ENCODE measurements around the gene FIZ1.

FIZ1 gene

GRCh38 chr19:55641426-55642152 is 42.3 kb upstream of the FIZ1 start (continued):
- peak; percentile 98 for TF ChIP-seq ZBTB10 (tag by site-specific recombination; IDR thresholded peaks at IDR 0.05)
- no peak for TF ChIP-seq ZBTB49 (tag by site-specific recombination; IDR thresholded peaks at IDR 0.05; ENCODE audit: low read depth)
- peak; percentile 78 for TF ChIP-seq ZNF366 (tag by site-specific recombination; conservative IDR thresholded peaks at IDR 0.05)
- 0 out of 2 replicates have a peak, but pooled peaks have one; percentile 10 for TF ChIP-seq ZEB2 (tag by site-specific recombination; IDR thresholded peaks at IDR 0.05)
- TF ChIP-seq ZBTB7A (tag by site-specific recombination; IDR thresholded peaks at IDR 0.05; ENCODE audit: low read depth), result peak; percentile 36; the same call in 1 of the 2 replicates
- no peak for TF ChIP-seq ZNF596 (tag by site-specific recombination; IDR thresholded peaks at IDR 0.05)
- TF ChIP-seq ZNF48 (tag by site-specific recombination; IDR thresholded peaks at IDR 0.05), result no peak
- no peak for TF ChIP-seq BCL6B (tag by site-specific recombination; IDR thresholded peaks at IDR 0.05)
- no peak for TF ChIP-seq ZNF777 (tag by site-specific recombination; IDR thresholded peaks at IDR 0.05; ENCODE audit: borderline replicate concordance)
- peak; percentile 77 for TF ChIP-seq ZNF398 (tag by site-specific recombination; IDR thresholded peaks at IDR 0.05)
- no peak for TF ChIP-seq ZNF639 (tag by site-specific recombination; IDR thresholded peaks at IDR 0.05)
- no peak for TF ChIP-seq ZNF501 (tag by site-specific recombination; IDR thresholded peaks at IDR 0.05)
- peak; percentile 71; the same call in 1 of the 2 replicates for TF ChIP-seq KLF8 (tag by site-specific recombination; IDR thresholded peaks at IDR 0.05)
- TF ChIP-seq ZNF624 (tag by site-specific recombination; IDR thresholded peaks at IDR 0.05), result no peak
- TF ChIP-seq YY1 (tag by site-specific recombination; IDR thresholded peaks at IDR 0.05), result no peak
- no peak for TF ChIP-seq HOXA7 (CRISPR knock-in tag; IDR thresholded peaks at IDR 0.05; ENCODE audit: borderline replicate concordance)
- no peak for TF ChIP-seq ZNF704 (tag by site-specific recombination; IDR thresholded peaks at IDR 0.05)
- TF ChIP-seq ZNF843 (tag by site-specific recombination; IDR thresholded peaks at IDR 0.05), result no peak
- TF ChIP-seq PRDM10 (tag by site-specific recombination; IDR thresholded peaks at IDR 0.05), result peak; percentile 52; the same call in 1 of the 2 replicates
- 0 out of 2 replicates have a peak, but pooled peaks have one; percentile 19 for TF ChIP-seq ZNF24 (tag by site-specific recombination; IDR thresholded peaks at IDR 0.05)
- TF ChIP-seq ZBTB26 (tag by site-specific recombination; optimal IDR thresholded peaks at IDR 0.05), result peak; percentile 1
- TF ChIP-seq ZFP69B (tag by site-specific recombination; IDR thresholded peaks at IDR 0.05), result no peak
- no peak for TF ChIP-seq ZNF416 (tag by site-specific recombination; IDR thresholded peaks at IDR 0.05)

All from HEK293 (cell line).